ENCODE results near the gene PRSS56. TPM values are rescaled to one million over a fixed set of nuclear protein-coding genes. Genes with fewer than 3 reads are reported as not detected.

The PRSS56 gene
- total RNA-seq, 1 donor from 2014 or later, result not detected

GRCh38 chr2:232488097-232488711 lies 32.0 kb upstream of the PRSS56 start:
- H3K27ac Mint-ChIP-seq, result no peak overlapping the region
- no peaks in the 10 kb centered on the region for H3K9me3 Mint-ChIP-seq (ENCODE audit: low read depth)
- H3K4me3 Mint-ChIP-seq (ENCODE audit: low read depth), result peak overlapping the region; percentile 52
- peaks cover 69% of the 10 kb centered on the region for H3K27me3 Mint-ChIP-seq
- no peak for DNase-seq (ENCODE audit: low spot score, unreplicated experiment)
- H3K4me1 Mint-ChIP-seq (ENCODE audit: low read depth), result no peaks in the 10 kb centered on the region
- TF ChIP-seq CTCF (IDR thresholded peaks at IDR 0.05; ENCODE audit: unreplicated experiment), result peak; percentile 36
- no peaks in the 10 kb centered on the region for H3K36me3 Mint-ChIP-seq (ENCODE audit: insufficient read depth)

- Mint-ChIP-seq H3K27ac (no peak overlapping the region), H3K27me3 (peaks cover 69% of the 10 kb centered on the region), H3K4me1 (ENCODE audit: low read depth) (no peaks in the 10 kb centered on the region), H3K4me3 (ENCODE audit: low read depth) (peak overlapping the region; percentile 46), H3K9me3 (ENCODE audit: low read depth) (no peaks in the 10 kb centered on the region), H3K36me3 (ENCODE audit: insufficient read depth) (no peaks in the 10 kb centered on the region)
- no peak for TF ChIP-seq CTCF (IDR thresholded peaks at IDR 0.05; ENCODE audit: unreplicated experiment)
- no peak for DNase-seq (ENCODE audit: low spot score, unreplicated experiment)
Measured at GRCh38 chr2:232488721-232489300, 31.4 kb upstream of the PRSS56 start.

- Mint-ChIP-seq H3K4me3 (ENCODE audit: low read depth) (no peak overlapping the region), H3K27ac (no peak overlapping the region), H3K9me3 (ENCODE audit: low read depth) (no peaks in the 10 kb centered on the region), H3K27me3 (peaks cover 60% of the 10 kb centered on the region), H3K36me3 (ENCODE audit: insufficient read depth) (no peaks in the 10 kb centered on the region), H3K4me1 (ENCODE audit: low read depth) (no peaks in the 10 kb centered on the region)
- DNase-seq (ENCODE audit: low spot score, unreplicated experiment), result no peak
- TF ChIP-seq CTCF (IDR thresholded peaks at IDR 0.05; ENCODE audit: unreplicated experiment), result no peak
Measured at GRCh38 chr2:232489516-232490220, 30.5 kb upstream of the PRSS56 start.

DNA sequence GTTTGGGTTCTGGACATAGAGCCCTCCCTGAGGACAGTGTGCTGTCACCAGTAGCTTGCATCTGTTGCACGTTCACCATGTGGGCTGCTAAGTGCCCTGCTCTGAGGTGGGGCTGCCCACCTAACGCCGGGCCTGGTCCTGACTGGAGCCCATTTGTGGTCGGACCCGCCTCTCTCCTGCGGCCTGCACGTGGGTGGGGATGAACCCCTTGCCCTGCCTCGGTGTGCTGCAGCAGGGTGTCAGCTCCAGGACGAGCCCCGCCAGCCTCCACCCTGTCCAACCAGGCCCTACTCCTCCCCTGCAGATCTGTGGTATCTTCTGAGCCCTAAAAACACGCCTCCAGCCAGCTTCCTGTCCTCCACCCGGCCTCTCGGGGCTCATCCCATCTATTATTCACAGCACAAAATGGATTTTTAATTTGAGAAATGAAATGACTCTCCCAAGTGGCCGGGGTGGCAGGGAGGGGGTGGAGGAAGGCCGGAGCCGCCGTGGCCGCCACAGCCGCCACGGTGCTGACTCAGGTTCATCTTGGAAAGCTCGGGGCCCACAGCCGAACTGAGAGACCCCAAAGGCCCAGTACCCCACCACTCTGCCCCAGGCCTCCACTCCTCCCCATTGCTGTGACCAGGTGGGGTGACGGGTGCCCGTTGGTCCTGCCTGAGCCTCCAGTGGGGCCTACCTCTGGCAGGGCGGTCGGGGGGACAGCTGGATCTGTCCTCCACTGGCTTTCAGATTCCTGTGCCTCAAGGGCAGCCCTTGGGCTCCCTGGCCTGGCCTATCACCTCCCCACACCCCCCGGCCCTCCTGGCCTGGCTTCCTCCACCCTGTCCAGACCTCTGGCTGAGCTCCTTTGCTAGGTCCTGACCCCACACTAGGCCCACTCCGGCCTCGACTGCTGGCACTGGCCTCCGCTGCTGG lies 29.7 kb upstream of the PRSS56 start:
- DNase-seq (ENCODE audit: low spot score, unreplicated experiment), result no peak
- H3K4me3 Mint-ChIP-seq (ENCODE audit: low read depth), result no peak overlapping the region
- H3K36me3 Mint-ChIP-seq (ENCODE audit: insufficient read depth), result no peaks in the 10 kb centered on the region
- no peaks in the 10 kb centered on the region for H3K4me1 Mint-ChIP-seq (ENCODE audit: low read depth)
- H3K9me3 Mint-ChIP-seq (ENCODE audit: low read depth), result no peaks in the 10 kb centered on the region
- H3K27me3 Mint-ChIP-seq, result peaks cover 55% of the 10 kb centered on the region
- no peak overlapping the region for H3K27ac Mint-ChIP-seq
- TF ChIP-seq CTCF (IDR thresholded peaks at IDR 0.05; ENCODE audit: unreplicated experiment), result no peak

All from progenitor cell of endocrine pancreas (in vitro differentiated cells).